ENCODE data around the gene MPPED1. TPM values are rescaled to one million over a fixed set of nuclear protein-coding genes. Genes with fewer than 3 reads are reported as not detected.

Gene MPPED1
- total and polyA plus RNA-seq, 2 donors (not counting 3 experiments of a cell fraction or from before 2014, with no cell fraction given): not detected

GRCh38 chr22:43479301-43479950 is 67.6 kb downstream of the MPPED1 start:
- FAIRE-seq (no peak), DNase-seq (ENCODE audit: low read depth, low spot score) (no peak)
- Histone ChIP-seq H3K27me3 (ENCODE audit: control insufficient read depth in 2 of 2, insufficient read depth in 2 of 2, low read length in 2 of 2) (no peaks in the 10 kb centered on the region), H4K20me1 (replicated peaks; ENCODE audit: control insufficient read depth, extremely low read depth, insufficient read depth, low read length) (no peaks in the 10 kb centered on the region), H3K79me2 (ENCODE audit: control insufficient read depth, insufficient read depth, low read length) (no peaks in the 10 kb centered on the region), H3K36me3 (ENCODE audit: control insufficient read depth in 2 of 2, extremely low read depth in 1 of 2, insufficient read depth in 2 of 2, low read length in 2 of 2) (no peaks in the 10 kb centered on the region), H3K27ac (ENCODE audit: insufficient read depth, low read depth, low read length) (no peak overlapping the region), H3K4me2 (ENCODE audit: insufficient read depth, low read length) (no peak overlapping the region), H3K9me1 (replicated peaks; ENCODE audit: control insufficient read depth, extremely low read depth, insufficient read depth, low read length) (no peaks in the 10 kb centered on the region), H3K9me3 (replicated peaks; ENCODE audit: control insufficient read depth, insufficient read depth, low read length) (no peaks in the 10 kb centered on the region), H2AFZ (ENCODE audit: low read depth, low read length) (no peak overlapping the region), H3K4me1 (ENCODE audit: control insufficient read depth, extremely low read depth, insufficient read depth, low read length) (no peaks in the 10 kb centered on the region), H3K9ac (replicated peaks; ENCODE audit: extremely low read depth, insufficient read depth, low read length) (no peak overlapping the region), H3K4me3 (replicated peaks in 1 of 3; ENCODE audit: insufficient read depth in 1 of 3, low read depth in 1 of 3, low read length in 3 of 3) (no peak overlapping the region)
- TF ChIP-seq EZH2 (IDR thresholded peaks at IDR 0.05; ENCODE audit: borderline replicate concordance, low read depth, low read length, severe bottlenecking) (no peak), POLR2A (IDR thresholded peaks at IDR 0.05; ENCODE audit: low read depth, low read length) (no peak), GATA2 (IDR thresholded peaks at IDR 0.05; ENCODE audit: insufficient read depth, insufficient read length, low read depth, low read length) (no peak), MAX (IDR thresholded peaks at IDR 0.05; ENCODE audit: insufficient read depth, insufficient read length) (no peak), POLR2AphosphoS5 (IDR thresholded peaks at IDR 0.05; ENCODE audit: insufficient read depth, low read depth, low read length) (no peak), MYC (IDR thresholded peaks at IDR 0.05; ENCODE audit: low read depth, low read length) (no peak), CTCF (IDR thresholded peaks at IDR 0.05; ENCODE audit: extremely low read depth in 1 of 2, insufficient read depth in 1 of 2, low read depth in 1 of 2, low read length in 2 of 2) (no peak), FOS (IDR thresholded peaks at IDR 0.05; ENCODE audit: borderline replicate concordance, insufficient read depth, low read length) (no peak), JUN (IDR thresholded peaks at IDR 0.05; ENCODE audit: borderline replicate concordance, insufficient read depth, insufficient read length, low read depth) (no peak)
- intact Hi-C loops (cut with micrococcal nuclease) (no loop called here), dilution Hi-C loops (cut with MboI; ENCODE audit: extremely low pct_ligation_motif_present, low sequenced_read_pairs) (no loop called here)
- ChIA-PET CTCF (no interaction called here), POLR2A (no interaction called here)
- BruUV-seq (replicated peaks): no TSS peak
